ENCODE measurements around the gene SLC6A1.

- no peak for TF ChIP-seq CTCF (IDR thresholded peaks at IDR 0.05; ENCODE audit: low read length)
- no peak for TF ChIP-seq EZH2 (IDR thresholded peaks at IDR 0.05; ENCODE audit: borderline replicate concordance, low read length)
These were observed 31.6 kb downstream of the SLC6A1 start for GRCh38 chr3:11024181-11024580.

All from OCI-LY1 (cell line).